ENCODE results near the gene PTAFR. TPM values are rescaled to one million over a fixed set of nuclear protein-coding genes. Genes with fewer than 3 reads are reported as not detected.

PTAFR gene
- total RNA-seq, 3 donors from 2014 or later (not counting 1 experiment from before 2014, with no cell fraction given): 1.2 to 6.4 (median 1.5) TPM

DNA sequence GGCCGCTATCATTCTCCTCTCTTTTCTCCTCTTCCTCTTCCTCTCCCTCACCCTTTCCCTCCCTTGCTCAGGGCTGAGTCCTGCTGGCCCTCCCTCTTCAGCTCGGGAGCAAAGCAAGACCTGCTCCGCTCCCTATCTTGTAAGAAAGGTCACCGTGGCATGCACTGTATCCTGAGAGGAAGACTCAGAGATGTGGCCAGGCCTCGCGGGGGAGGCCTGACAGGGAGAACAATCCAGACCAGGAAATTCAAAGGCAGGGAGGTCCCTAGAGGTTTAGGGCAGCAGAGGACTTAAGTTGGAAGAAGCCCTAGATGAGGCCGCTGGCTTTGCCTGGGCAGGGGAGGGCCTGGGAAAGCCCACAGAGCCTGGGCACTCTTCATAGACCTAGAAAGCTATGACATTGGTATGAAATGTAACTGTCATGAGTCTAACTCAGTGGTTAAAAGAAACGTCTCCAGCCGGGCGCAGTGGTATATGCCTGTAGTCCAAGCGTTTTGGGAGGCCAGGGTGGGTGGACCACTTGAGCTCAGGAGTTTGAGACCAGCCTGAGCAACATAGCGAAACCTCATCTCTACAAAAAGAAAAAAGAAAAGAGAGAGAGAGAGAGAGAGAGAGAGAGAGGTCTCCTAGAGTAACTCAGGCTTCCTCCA, 14.6 kb upstream of the PTAFR start:
- H3K36me3 Mint-ChIP-seq: no peaks in the 10 kb centered on the region
- 93% methylated on average over 10 of the region's 12 CpGs for WGBS (ENCODE audit: insufficient coverage)
- TF ChIP-seq, protein P1, sequence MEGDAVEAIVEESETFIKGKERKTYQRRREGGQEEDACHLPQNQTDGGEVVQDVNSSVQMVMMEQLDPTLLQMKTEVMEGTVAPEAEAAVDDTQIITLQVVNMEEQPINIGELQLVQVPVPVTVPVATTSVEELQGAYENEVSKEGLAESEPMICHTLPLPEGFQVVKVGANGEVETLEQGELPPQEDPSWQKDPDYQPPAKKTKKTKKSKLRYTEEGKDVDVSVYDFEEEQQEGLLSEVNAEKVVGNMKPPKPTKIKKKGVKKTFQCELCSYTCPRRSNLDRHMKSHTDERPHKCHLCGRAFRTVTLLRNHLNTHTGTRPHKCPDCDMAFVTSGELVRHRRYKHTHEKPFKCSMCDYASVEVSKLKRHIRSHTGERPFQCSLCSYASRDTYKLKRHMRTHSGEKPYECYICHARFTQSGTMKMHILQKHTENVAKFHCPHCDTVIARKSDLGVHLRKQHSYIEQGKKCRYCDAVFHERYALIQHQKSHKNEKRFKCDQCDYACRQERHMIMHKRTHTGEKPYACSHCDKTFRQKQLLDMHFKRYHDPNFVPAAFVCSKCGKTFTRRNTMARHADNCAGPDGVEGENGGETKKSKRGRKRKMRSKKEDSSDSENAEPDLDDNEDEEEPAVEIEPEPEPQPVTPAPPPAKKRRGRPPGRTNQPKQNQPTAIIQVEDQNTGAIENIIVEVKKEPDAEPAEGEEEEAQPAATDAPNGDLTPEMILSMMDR (IDR thresholded peaks at IDR 0.05): no peak
- ATAC-seq (no peak), DNase-seq (no peak)
- no peaks in the 10 kb centered on the region for H3K9me3 Mint-ChIP-seq
- no peak overlapping the region for H3K27ac Mint-ChIP-seq
- peaks cover 28% of the 10 kb centered on the region for H3K4me1 ChIP-seq (ENCODE audit: control insufficient read depth, insufficient read depth, low read length)
- no peaks in the 10 kb centered on the region for H3K9me3 ChIP-seq (ENCODE audit: control insufficient read depth, insufficient read depth, low read length)
- H3K27me3 ChIP-seq (ENCODE audit: control insufficient read depth, insufficient read depth, low read length): no peaks in the 10 kb centered on the region
- H3K4me3 ChIP-seq (ENCODE audit: low read length): no peak overlapping the region
- H3K27ac ChIP-seq (ENCODE audit: low read length): no peak overlapping the region
- intact Hi-C loops (cut with micrococcal nuclease): no loop called here
- H3K27me3 Mint-ChIP-seq (ENCODE audit: low read depth in 2 of 2): no peaks in the 10 kb centered on the region
- no peak overlapping the region for H3K4me3 Mint-ChIP-seq
- H3K4me1 Mint-ChIP-seq: peaks cover 20 to 23% of the 10 kb centered on the region in 2 donors
- no peaks in the 10 kb centered on the region for H3K36me3 ChIP-seq (ENCODE audit: control insufficient read depth, insufficient read depth, low read length)

DNA sequence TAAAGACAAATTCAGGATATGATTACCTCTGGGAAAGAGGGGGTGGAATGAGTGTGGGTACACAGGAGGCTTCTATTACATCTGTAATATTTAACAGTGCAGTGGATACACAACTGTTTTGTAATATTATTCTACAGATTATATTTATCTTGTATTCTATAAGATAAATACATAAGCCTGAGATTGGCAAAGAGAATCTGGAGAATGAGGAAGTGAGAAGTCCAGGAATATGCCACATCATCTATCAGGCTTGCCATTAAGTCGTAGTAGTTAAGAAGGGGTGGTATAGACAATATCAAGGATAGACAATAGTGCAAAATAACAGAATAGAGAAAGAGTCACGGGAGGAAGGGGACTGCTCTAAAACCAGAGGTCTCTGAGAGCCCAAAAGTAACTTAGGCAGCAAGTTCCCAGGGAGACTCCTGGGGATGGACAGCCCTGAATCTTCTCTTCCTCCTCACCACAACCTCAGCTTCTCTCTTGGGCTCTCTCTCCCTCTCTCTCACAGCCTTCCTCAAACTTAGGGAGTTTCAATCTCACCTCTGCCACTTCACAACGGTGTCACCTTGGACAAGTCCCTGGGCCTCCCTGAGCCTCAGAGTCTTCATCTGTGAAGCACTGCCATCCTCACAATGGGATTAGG, 14.0 kb upstream of the PTAFR start:
- TF ChIP-seq, protein P1 (IDR thresholded peaks at IDR 0.05): no peak
- no peak overlapping the region for H3K4me3 ChIP-seq (ENCODE audit: low read length)
- H3K27ac ChIP-seq (ENCODE audit: low read length): no peak overlapping the region
- H3K27me3 Mint-ChIP-seq (ENCODE audit: low read depth in 2 of 2): no peaks in the 10 kb centered on the region
- H3K4me3 Mint-ChIP-seq: no peak overlapping the region
- no peaks in the 10 kb centered on the region for H3K9me3 Mint-ChIP-seq
- H3K27ac Mint-ChIP-seq: no peak overlapping the region
- H3K4me1 Mint-ChIP-seq: peaks cover 17 to 22% of the 10 kb centered on the region in 2 donors
- H3K27me3 ChIP-seq (ENCODE audit: control insufficient read depth, insufficient read depth, low read length): no peaks in the 10 kb centered on the region
- H3K9me3 ChIP-seq (ENCODE audit: control insufficient read depth, insufficient read depth, low read length): no peaks in the 10 kb centered on the region
- no peaks in the 10 kb centered on the region for H3K36me3 Mint-ChIP-seq
- ATAC-seq: no peak
- peaks cover 22% of the 10 kb centered on the region for H3K4me1 ChIP-seq (ENCODE audit: control insufficient read depth, insufficient read depth, low read length)
- intact Hi-C loops (cut with micrococcal nuclease): no loop called here
- no peaks in the 10 kb centered on the region for H3K36me3 ChIP-seq (ENCODE audit: control insufficient read depth, insufficient read depth, low read length)
- DNase-seq: no peak
- WGBS (ENCODE audit: insufficient coverage): 73% methylated on average over 3 of the region's 3 CpGs

DNA sequence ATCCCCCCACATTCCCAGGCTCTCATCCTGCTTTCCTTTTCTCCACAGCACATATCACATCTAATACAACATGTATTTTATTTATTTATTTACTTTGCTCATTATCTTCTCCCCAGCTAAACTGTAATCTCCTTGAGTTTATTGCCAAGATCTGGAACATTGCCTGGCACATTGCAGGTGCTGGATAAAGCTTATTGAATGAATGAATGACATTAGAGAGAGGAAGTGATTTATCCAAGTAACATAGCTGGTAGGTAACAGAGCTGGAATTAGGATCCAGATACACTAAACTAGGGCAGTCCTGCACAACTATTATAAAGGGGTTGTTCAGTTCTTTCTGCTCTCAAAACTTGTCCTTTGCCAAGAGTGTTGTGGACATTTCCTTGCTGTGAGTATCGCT, 8.6 kb upstream of the PTAFR start:
- WGBS (ENCODE audit: insufficient coverage): 100% methylated on average over 1 of the region's 1 CpG

More for the DNA sequence above, 8.6 kb upstream of the PTAFR start:
- Histone ChIP-seq H3K4me1 (ENCODE audit: control insufficient read depth, insufficient read depth, low read length) (peaks cover 10% of the 10 kb centered on the region), H3K27me3 (ENCODE audit: control insufficient read depth, insufficient read depth, low read length) (no peaks in the 10 kb centered on the region), H3K36me3 (ENCODE audit: control insufficient read depth, insufficient read depth, low read length) (no peaks in the 10 kb centered on the region), H3K27ac (ENCODE audit: low read length) (no peak overlapping the region), H3K9me3 (ENCODE audit: control insufficient read depth, insufficient read depth, low read length) (no peaks in the 10 kb centered on the region), H3K4me3 (ENCODE audit: low read length) (no peak overlapping the region)
- TF ChIP-seq, protein P1 (IDR thresholded peaks at IDR 0.05): no peak
- no peak overlapping the region for H3K4me3 Mint-ChIP-seq
- peaks cover 10 to 13% of the 10 kb centered on the region in 2 donors for H3K4me1 Mint-ChIP-seq
- ATAC-seq (no peak), DNase-seq (no peak)
- H3K36me3 Mint-ChIP-seq: no peaks in the 10 kb centered on the region
- H3K27ac Mint-ChIP-seq: no peak overlapping the region
- intact Hi-C loops (cut with micrococcal nuclease): no loop called here
- no peaks in the 10 kb centered on the region for H3K27me3 Mint-ChIP-seq (ENCODE audit: low read depth in 2 of 2)
- H3K9me3 Mint-ChIP-seq: no peaks in the 10 kb centered on the region
